GM12873 (cell line): ENCODE data around the gene IRF2BPL.

Experiments used
- CTCF ChIP-seq: IDR thresholded peaks from 2 replicates; pipeline ENCODE4 v1.5.1; 2012; ENCODE audit warnings: low read depth, mild to moderate bottlenecking, moderate library complexity, low read length, control low read depth; ENCODE audit not compliant: insufficient read depth; ENCODE audit errors: missing control alignments

IRF2BPL gene

GRCh38 chr14:77052281-77053044 lies 24.0 kb upstream of the IRF2BPL start:
- no peak for TF ChIP-seq CTCF

- TF ChIP-seq CTCF: no peak
Observed at GRCh38 chr14:77051116-77051515, 22.6 kb upstream of the IRF2BPL start.

DNA sequence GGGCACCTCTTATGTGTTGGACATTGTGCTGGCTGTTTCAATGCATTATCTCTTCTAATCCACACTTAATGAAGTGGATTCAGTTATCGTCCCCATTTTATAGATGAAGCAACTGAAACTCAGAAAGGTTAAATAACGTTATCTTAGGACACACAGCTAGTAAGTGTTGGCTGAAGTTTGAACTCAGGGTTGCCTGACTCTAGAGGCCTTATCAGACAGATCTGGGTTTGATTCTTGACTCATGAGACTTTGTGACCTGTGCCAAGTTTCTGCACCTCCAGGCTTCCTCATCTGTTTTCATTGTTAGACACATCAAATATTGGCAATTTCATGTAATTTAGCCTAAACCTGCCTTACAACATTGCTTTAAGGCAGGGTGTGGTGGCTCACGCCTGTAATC lies 18.2 kb upstream of the IRF2BPL start:
- TF ChIP-seq CTCF: no peak

DNA sequence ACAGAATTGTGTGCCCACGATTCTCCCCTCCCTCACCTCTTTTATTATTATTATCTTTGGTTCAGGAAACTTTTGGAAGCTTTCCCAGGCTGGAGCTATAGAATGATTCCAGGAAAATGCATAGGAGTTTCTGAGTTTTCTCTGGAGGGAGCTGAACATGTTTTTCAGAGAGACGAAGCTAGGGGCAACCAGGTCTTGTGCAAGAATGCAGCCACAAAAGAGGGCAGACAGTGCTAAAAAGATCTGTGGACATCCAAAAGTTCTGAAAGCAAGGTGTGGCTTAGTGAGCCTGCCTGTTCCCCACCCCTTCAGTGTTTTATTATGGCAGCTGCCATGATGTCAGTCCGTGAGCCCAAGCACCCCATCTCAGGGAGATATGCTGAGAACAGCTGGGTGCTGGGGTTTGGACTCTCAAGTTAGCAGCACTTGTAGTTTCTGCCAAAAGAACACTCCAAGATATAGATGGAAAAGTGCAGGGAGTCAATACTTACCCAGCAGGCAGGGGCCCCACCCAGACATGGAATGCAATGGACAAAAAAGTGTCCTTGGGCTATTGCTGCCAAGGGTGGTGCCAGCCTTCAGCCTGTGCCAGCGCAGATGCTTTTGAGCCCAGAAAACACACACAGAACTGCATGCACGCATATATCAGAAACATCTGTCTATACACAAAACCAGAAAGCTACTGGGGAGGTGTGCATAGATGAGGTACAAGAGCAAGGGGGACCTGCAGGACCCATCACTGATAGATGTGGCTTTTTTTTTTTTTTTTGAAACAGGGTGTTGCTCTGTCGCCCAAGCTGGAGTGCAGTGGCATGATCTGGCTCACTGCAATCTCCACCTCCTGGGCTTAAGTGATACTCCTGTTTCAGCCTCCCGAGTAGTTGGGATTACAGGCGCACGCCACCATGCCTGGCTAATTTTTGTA lies 17.0 kb upstream of the IRF2BPL start:
- no peak for TF ChIP-seq CTCF

GRCh38 chr14:77044783-77045237 lies 16.3 kb upstream of the IRF2BPL start:
- no peak for TF ChIP-seq CTCF

DNA sequence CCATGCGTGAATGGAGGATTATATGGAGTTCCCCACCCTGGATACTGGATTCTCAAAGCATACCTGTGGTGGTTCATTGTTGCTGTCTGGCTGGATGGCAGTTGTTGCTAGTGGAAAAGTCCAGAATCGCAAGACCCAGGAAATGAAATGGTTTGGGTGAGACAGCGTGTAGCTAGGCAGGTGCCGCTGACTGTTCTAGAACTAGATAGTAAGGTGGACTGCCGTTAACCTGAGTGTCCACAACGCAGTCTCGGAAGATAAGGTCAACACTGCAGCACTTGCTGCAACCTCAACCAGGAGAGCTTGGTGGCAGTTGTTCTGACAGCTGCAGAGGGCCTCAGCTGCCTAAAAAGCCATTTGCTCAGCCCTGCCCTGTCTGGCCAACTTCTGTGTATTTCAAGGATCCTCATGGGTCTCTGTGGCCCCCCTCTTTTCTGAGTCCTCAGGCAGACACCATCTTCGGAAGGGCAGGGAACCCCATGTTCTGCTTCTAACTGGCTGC lies 15.5 kb upstream of the IRF2BPL start:
- no peak for TF ChIP-seq CTCF

GRCh38 chr14:77043177-77043983 lies 14.9 kb upstream of the IRF2BPL start:
- no peak for TF ChIP-seq CTCF
